ENCODE results near the gene UTP11.
"Not testable (repeated sequence)": the region's sequence is repeated elsewhere in the genome, so short reads cannot be mapped to it uniquely, and the experiment has no call there.

Gene UTP11, protein sequence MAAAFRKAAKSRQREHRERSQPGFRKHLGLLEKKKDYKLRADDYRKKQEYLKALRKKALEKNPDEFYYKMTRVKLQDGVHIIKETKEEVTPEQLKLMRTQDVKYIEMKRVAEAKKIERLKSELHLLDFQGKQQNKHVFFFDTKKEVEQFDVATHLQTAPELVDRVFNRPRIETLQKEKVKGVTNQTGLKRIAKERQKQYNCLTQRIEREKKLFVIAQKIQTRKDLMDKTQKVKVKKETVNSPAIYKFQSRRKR

DNA sequence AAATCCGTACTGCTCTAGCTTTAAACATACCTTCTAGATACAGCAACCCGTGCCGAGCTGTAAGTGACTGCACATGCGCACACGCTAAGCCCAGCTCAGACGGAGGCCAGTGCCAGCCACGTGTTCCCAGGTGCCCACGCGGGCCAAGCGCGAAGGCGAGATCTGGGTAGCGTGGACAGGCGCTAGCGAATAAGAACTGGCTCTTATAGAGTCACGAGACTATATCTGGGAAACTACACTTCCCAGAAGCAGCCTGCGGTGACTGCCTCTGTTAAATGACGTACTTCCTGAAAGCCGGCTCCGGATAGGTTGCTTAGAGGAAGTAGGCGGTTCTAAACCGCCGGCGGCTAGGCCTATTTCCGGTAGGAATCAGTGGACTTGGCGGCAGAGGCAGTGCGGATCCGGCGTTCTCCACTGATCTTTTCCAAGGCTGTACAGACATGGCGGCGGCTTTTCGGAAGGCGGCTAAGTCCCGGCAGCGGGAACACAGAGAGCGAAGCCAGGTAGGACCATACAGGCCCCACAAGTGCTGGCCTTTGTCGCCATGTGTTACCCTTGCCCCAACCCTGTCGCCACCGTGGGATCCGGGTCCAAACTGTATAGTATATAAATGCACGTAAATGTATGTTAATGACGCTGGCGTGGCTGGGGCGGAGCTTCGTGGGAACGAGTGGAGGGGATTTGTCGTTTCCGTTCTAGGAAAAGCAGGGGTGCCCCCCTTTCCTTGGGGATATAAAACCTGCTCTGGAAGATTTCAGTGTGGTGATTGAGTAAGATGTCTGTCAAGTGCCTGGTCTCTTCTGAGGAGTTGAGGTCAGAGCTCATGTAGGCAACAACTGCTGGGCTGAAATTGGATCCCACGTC is at the start of gene UTP11:
UTP11 (plus strand) TSS at position 372 of the 864 bp plus-strand sequence; CDS start at position 441, 69 bp downstream.
- Histone ChIP-seq H3K27me3 (replicated peaks; ENCODE audit: control insufficient read depth, insufficient read depth, low read length) (no peaks in the 10 kb centered on the region), H3K4me3 (replicated peaks; ENCODE audit: low read depth, low read length) (peak within 1 kb of the TSS; percentile 86), H3K36me3 (ENCODE audit: control insufficient read depth, insufficient read depth, low read length) (peaks cover 3% of the 10 kb centered on the region)
- TF ChIP-seq, protein P1, sequence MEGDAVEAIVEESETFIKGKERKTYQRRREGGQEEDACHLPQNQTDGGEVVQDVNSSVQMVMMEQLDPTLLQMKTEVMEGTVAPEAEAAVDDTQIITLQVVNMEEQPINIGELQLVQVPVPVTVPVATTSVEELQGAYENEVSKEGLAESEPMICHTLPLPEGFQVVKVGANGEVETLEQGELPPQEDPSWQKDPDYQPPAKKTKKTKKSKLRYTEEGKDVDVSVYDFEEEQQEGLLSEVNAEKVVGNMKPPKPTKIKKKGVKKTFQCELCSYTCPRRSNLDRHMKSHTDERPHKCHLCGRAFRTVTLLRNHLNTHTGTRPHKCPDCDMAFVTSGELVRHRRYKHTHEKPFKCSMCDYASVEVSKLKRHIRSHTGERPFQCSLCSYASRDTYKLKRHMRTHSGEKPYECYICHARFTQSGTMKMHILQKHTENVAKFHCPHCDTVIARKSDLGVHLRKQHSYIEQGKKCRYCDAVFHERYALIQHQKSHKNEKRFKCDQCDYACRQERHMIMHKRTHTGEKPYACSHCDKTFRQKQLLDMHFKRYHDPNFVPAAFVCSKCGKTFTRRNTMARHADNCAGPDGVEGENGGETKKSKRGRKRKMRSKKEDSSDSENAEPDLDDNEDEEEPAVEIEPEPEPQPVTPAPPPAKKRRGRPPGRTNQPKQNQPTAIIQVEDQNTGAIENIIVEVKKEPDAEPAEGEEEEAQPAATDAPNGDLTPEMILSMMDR (IDR thresholded peaks at IDR 0.05; ENCODE audit: insufficient read depth, low read length, poor library complexity, severe bottlenecking), result no peak
- peak; percentile 90 for DNase-seq (ENCODE audit: extremely low read depth, insufficient read length)

DNA sequence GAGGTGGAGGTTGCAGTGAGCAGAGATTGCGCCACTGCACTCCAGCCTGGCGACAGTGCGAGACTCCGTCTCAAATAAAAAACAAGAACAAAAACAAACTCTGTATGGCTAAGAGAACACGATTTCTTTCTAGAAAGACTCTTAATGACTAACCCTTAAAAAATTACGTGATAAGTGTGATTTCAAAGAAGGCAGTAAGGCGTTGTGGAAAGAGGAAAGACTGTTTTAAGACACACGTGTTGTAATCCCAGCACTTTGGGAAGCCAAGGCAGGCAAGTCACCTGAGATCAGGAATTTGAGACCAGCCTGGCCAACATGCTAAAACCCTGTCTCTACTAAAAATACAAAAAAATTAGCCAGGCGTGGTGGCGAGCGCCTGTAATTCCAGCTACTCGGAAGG is 48.4 kb upstream of the UTP11 start:
- H3K27me3 ChIP-seq (replicated peaks; ENCODE audit: control insufficient read depth, insufficient read depth, low read length); H3K4me3 ChIP-seq (replicated peaks; ENCODE audit: low read depth, low read length); DNase-seq (ENCODE audit: extremely low read depth, insufficient read length): not testable (repeated sequence)
- peaks cover 13% of the 10 kb centered on the region for H3K36me3 ChIP-seq (ENCODE audit: control insufficient read depth, insufficient read depth, low read length)

DNA sequence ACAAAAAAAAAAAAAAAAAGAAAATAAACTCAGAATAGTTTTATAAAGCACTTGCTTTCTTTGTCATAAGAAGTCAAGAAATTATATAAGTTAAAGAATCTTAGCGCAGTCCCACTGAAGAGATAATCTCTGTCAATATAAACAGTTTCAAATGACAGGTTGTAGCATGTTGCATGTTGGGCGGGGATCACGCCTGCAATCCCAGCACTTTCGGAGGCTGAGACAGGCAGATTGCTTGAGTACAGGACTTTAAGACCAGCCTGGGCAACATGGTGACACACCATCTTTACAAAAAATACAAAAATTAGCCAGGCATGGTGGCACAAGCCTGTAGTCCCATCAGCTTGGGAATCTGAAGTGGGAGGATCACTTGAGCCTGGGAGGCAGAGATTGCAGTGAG is 47.2 kb upstream of the UTP11 start:
- H3K4me3 ChIP-seq (replicated peaks; ENCODE audit: low read depth, low read length), result no peak overlapping the region
- no peak for DNase-seq (ENCODE audit: extremely low read depth, insufficient read length)
- H3K27me3 ChIP-seq (replicated peaks; ENCODE audit: control insufficient read depth, insufficient read depth, low read length), result no peaks in the 10 kb centered on the region
- H3K36me3 ChIP-seq (ENCODE audit: control insufficient read depth, insufficient read depth, low read length), result peaks cover 11% of the 10 kb centered on the region
- TF ChIP-seq, protein P1 (IDR thresholded peaks at IDR 0.05; ENCODE audit: insufficient read depth, low read length, poor library complexity, severe bottlenecking), result no peak

DNA sequence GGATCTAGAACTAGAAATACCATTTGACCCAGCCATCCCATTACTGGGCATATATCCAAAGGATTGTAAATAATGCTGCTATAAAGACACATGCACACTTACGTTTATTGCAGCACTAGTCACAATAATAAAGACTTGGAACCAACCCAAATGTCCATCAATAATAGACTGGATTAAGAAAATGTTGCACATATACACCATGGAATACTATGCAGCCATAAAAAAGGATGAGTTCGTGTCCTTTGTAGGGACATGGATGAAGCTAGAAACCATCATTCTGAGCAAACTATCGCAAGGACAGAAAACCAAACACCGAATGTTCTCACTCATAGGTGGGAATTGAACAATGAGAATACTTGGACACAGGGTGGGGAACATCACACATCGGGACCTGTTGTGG is 38.9 kb upstream of the UTP11 start:
- not testable (repeated sequence) for DNase-seq (ENCODE audit: extremely low read depth, insufficient read length); H3K4me3 ChIP-seq (replicated peaks; ENCODE audit: low read depth, low read length); H3K27me3 ChIP-seq (replicated peaks; ENCODE audit: control insufficient read depth, insufficient read depth, low read length)
- peaks cover 13% of the 10 kb centered on the region for H3K36me3 ChIP-seq (ENCODE audit: control insufficient read depth, insufficient read depth, low read length)

DNA sequence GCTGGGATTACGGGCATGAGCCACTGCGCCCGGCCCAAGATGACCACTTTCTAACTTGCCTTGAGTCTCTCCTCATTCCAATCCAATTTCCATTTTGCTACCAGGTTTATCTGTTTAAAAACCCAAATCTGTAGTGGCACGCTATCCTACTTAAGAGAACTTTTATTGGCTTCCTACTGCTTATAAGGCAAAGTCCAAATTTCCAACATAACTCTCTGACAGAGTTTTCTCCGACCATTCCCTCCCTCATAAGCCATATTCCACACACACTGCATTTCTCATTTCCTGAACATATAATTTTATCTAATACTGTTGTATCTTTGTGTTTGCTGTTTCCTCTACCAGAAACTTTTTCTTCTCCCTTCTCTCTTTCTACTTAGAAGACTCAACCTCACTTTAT is 38.0 kb upstream of the UTP11 start:
- Histone ChIP-seq H3K36me3 (ENCODE audit: control insufficient read depth, insufficient read depth, low read length) (peaks cover 13% of the 10 kb centered on the region), H3K27me3 (replicated peaks; ENCODE audit: control insufficient read depth, insufficient read depth, low read length) (no peaks in the 10 kb centered on the region), H3K4me3 (replicated peaks; ENCODE audit: low read depth, low read length) (no peak overlapping the region)
- no peak for DNase-seq (ENCODE audit: extremely low read depth, insufficient read length)
- TF ChIP-seq, protein P1 (IDR thresholded peaks at IDR 0.05; ENCODE audit: insufficient read depth, low read length, poor library complexity, severe bottlenecking), result no peak

DNA sequence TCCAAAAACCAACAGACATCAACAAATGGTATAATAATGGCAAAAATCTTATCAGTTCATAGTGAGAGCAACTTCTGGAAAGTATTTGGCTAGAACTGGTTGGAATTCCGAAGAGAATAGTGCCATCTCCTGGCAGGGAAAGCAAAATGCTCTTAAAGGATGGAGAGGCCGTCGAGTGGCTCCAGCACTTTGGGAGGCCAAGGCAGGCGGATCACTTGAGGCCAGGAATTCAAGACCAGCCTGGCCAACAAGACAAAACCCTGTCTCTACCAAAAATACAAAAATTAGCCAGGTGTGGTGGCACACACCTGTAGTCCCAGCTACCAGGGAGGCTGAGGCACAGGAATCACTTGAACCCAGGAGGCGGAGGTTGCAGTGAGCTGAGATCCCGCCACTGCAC is 37.5 kb upstream of the UTP11 start:
- DNase-seq (ENCODE audit: extremely low read depth, insufficient read length); H3K27me3 ChIP-seq (replicated peaks; ENCODE audit: control insufficient read depth, insufficient read depth, low read length); H3K4me3 ChIP-seq (replicated peaks; ENCODE audit: low read depth, low read length): not testable (repeated sequence)
- peaks cover 10% of the 10 kb centered on the region for H3K36me3 ChIP-seq (ENCODE audit: control insufficient read depth, insufficient read depth, low read length)

DNA sequence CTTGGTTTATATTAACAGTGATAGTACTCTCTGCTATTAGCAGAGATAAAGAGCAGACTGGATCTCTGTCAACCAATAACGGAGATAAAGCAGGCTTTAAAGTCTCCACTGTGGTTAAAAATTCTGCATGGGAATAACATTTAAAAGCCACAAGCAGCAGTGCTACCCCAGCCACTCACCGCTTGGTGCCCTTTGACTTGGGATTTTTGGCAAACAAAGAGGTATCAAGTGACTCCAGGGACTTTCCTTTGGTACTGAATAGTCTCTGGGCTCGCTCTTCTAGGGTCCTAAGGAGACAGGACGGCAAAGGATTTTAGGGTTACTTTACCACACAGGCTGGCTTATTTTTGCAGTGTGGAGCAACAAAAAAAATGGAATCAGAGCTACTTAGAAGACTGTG is 34.0 kb upstream of the UTP11 start:
- no peak overlapping the region for H3K4me3 ChIP-seq (replicated peaks; ENCODE audit: low read depth, low read length)
- TF ChIP-seq, protein P1 (IDR thresholded peaks at IDR 0.05; ENCODE audit: insufficient read depth, low read length, poor library complexity, severe bottlenecking), result no peak
- no peak for DNase-seq (ENCODE audit: extremely low read depth, insufficient read length)
- no peaks in the 10 kb centered on the region for H3K27me3 ChIP-seq (replicated peaks; ENCODE audit: control insufficient read depth, insufficient read depth, low read length)
- H3K36me3 ChIP-seq (ENCODE audit: control insufficient read depth, insufficient read depth, low read length), result peaks cover 13% of the 10 kb centered on the region
